Smooth muscle cell (in vitro differentiated cells): ENCODE results near the gene MTIF3. TPM values are rescaled to one million over a fixed set of nuclear protein-coding genes. Genes with fewer than 3 reads are reported as not detected.

Source experiments
- DNase-seq: peaks from one replicate; lab custom pipeline; 2025; ENCODE audit not compliant: unreplicated experiment; lab: John Stamatoyannopoulos, UW
- H2AFZ ChIP-seq: fragments of 200-600 bp; sonication (generic); 2 replicates; pipeline ENCODE4 v1.6.0; 2016; ENCODE audit warnings: antibody characterized with exemption, low read depth, mild to moderate bottlenecking
- H3F3A ChIP-seq: fragments of 200-600 bp; sonication (generic); 2 replicates; pipeline ENCODE4 v1.6.0; 2017; ENCODE audit warnings: antibody characterized with exemption, low read depth
- H3K27ac ChIP-seq: fragments of 200-600 bp; sonication (generic); 2 replicates; pipeline ENCODE4 v1.5.1; 2016; ENCODE audit warnings: low read depth, mild to moderate bottlenecking
- H3K27me3 ChIP-seq: fragments of 200-600 bp; sonication (generic); 2 replicates; pipeline ENCODE4 v1.6.1; 2016; ENCODE audit warnings: low read depth, mild to moderate bottlenecking
- H3K36me3 ChIP-seq: fragments of 200-600 bp; sonication (generic); 2 replicates; pipeline ENCODE4 v1.5.1; 2016; ENCODE audit warnings: low read depth
- H3K4me1 ChIP-seq: fragments of 200-600 bp; sonication (generic); 2 replicates; pipeline ENCODE4 v1.5.1; 2016; ENCODE audit warnings: low read depth
- H3K4me2 ChIP-seq: fragments of 200-600 bp; sonication (generic); 2 replicates; pipeline ENCODE4 v1.6.0; 2016; ENCODE audit warnings: mild to moderate bottlenecking
- H3K4me3 ChIP-seq: fragments of 200-600 bp; sonication (generic); 2 replicates; pipeline ENCODE4 v1.5.1; 2016; ENCODE audit warnings: mild to moderate bottlenecking
- H3K79me2 ChIP-seq: fragments of 200-600 bp; sonication (generic); 2 replicates; pipeline ENCODE4 v1.6.0; 2016; ENCODE audit warnings: low read depth, mild to moderate bottlenecking
- H3K9ac ChIP-seq: fragments of 200-600 bp; sonication (generic); 2 replicates; pipeline ENCODE4 v1.6.0; 2016; ENCODE audit warnings: low read depth
- H3K9me3 ChIP-seq: fragments of 200-600 bp; sonication (generic); replicated peaks from 2 replicates; pipeline ENCODE4 v1.5.1; 2016; ENCODE audit warnings: low read depth
- H4K20me1 ChIP-seq: fragments of 200-600 bp; sonication (generic); 2 replicates; pipeline ENCODE4 v1.6.0; 2016; ENCODE audit warnings: low read depth
- CTCF ChIP-seq: fragments of 200-600 bp; sonication (generic); IDR thresholded peaks from 2 replicates; pipeline ENCODE4 v1.5.1; 2017; ENCODE audit warnings: borderline replicate concordance, mild to moderate bottlenecking, antibody characterized with exemption; ENCODE audit not compliant: insufficient read depth, poor library complexity, severe bottlenecking
- WGBS: methylation state at CpG from one replicate; pipeline ENCODE4 v1.1.7; 2016; ENCODE audit warnings: low lambda C conversion rate; 5-methylcytosine and 5-hydroxymethylcytosine counted together
- polyA plus RNA-seq: library from polyadenylated mRNA; unstranded; fragments of >200 nt; fragmentation: Nextera tagmentation; extraction: Ambion mirVana; gene quantifications from 2 replicates; pipeline ENCODE4 v1.2.1, GENCODE V29; 2016
- total RNA-seq: library from RNA; depleted of rRNA; stranded (reverse); fragments of >200 nt; gene quantifications from 2 replicates; pipeline ENCODE4 v1.2.3, GENCODE V29; 2014

MTIF3 gene
- total and polyA plus RNA-seq, 2 experiments from 2014 or later = 57.0 to 60.5 TPM

DNA sequence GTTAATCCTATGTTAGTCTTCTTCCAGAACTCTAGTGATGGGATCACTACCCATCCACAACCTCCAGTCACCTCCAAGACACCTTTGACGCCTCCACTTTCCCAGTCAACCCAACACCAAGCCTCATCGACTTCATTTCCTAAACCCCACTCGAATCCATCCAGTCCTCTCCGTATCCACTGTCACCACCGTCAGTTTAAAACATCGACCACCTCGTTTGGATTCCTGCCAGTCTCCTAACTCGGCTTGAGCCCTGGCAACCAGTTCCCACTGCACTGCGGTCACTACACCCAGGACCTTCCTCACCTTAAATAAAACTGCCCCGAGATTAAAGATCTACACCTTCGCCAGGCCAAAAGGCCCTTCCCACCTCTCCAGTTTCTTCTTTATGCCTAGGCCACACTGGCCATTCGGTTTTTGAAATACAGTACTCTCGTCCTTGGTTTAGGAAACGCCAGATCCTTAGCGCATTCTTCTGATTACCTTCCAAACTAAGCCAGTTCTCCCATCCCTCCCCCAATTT, 1.2 kb downstream of the MTIF3 start:
- H3K4me1 ChIP-seq = peaks cover 14% of the 10 kb centered on the region
- no peaks in the 10 kb centered on the region for H3K9me3 ChIP-seq
- no peaks in the 10 kb centered on the region for H3F3A ChIP-seq
- no peak for DNase-seq
- peak overlapping the region; percentile 97 for H3K4me2 ChIP-seq
- peaks cover 22% of the 10 kb centered on the region for H3K27me3 ChIP-seq
- 68% methylated on average over 15 of the region's 15 CpGs for WGBS
- H4K20me1 ChIP-seq = peaks cover 26% of the 10 kb centered on the region
- peak overlapping the region; percentile 75 for H3K27ac ChIP-seq
- H3K79me2 ChIP-seq = peaks cover 44% of the 10 kb centered on the region
- peak overlapping the region; percentile 98 for H2AFZ ChIP-seq
- peak overlapping the region; percentile 91 for H3K4me3 ChIP-seq
- no peaks in the 10 kb centered on the region for H3K36me3 ChIP-seq
- peak overlapping the region; percentile 82 for H3K9ac ChIP-seq
- no peak for TF ChIP-seq CTCF

DNA sequence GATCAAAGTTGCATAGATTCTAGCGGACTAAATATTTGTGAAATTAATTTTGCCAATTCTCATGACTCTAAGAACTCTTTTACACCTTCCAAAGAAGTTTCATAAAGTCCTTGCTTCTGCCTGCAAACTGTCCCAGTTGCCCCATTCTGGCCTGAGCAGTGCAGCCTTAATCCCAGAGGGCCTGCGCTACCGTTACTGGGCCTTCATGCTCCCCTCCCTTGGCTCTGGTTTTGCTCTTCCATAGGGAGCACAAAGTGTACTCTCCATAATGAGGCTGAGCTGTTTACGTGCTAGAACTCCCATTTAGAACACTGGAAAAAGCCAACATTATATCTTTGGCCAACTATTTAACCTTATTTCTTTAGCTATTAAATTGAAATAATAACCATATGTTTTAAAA, 2.1 kb downstream of the MTIF3 start:
- H3F3A ChIP-seq = no peaks in the 10 kb centered on the region
- no peak for TF ChIP-seq CTCF
- no peak overlapping the region for H2AFZ ChIP-seq
- peaks cover 13% of the 10 kb centered on the region for H3K27me3 ChIP-seq
- no peaks in the 10 kb centered on the region for H3K9me3 ChIP-seq
- no peak overlapping the region for H3K27ac ChIP-seq
- H3K4me2 ChIP-seq = peak overlapping the region; percentile 97
- peaks cover 47% of the 10 kb centered on the region for H3K79me2 ChIP-seq
- no peaks in the 10 kb centered on the region for H3K36me3 ChIP-seq
- DNase-seq = no peak
- H3K4me1 ChIP-seq = peaks cover 14% of the 10 kb centered on the region
- 92% methylated on average over 4 of the region's 4 CpGs for WGBS
- peak overlapping the region; percentile 91 for H3K4me3 ChIP-seq
- no peak overlapping the region for H3K9ac ChIP-seq
- peaks cover 30% of the 10 kb centered on the region for H4K20me1 ChIP-seq

GRCh38 chr13:27446986-27447583, 3.3 kb downstream of the MTIF3 start:
- WGBS = 93% methylated on average over 7 of the region's 7 CpGs
- peaks cover 1% of the 10 kb centered on the region for H3K27me3 ChIP-seq
- H3K27ac ChIP-seq = no peak overlapping the region
- peaks cover 48% of the 10 kb centered on the region for H3K79me2 ChIP-seq
- H3F3A ChIP-seq = no peaks in the 10 kb centered on the region
- no peak for DNase-seq
- no peak overlapping the region for H2AFZ ChIP-seq
- H3K9ac ChIP-seq = no peak overlapping the region
- H3K4me3 ChIP-seq = no peak overlapping the region
- peaks cover 14% of the 10 kb centered on the region for H3K4me1 ChIP-seq
- H3K4me2 ChIP-seq = no peak overlapping the region
- H3K36me3 ChIP-seq = no peaks in the 10 kb centered on the region
- H3K9me3 ChIP-seq = no peaks in the 10 kb centered on the region
- peaks cover 43% of the 10 kb centered on the region for H4K20me1 ChIP-seq
- no peak for TF ChIP-seq CTCF

GRCh38 chr13:27442797-27443196, 7.6 kb downstream of the MTIF3 start:
- Histone ChIP-seq H2AFZ (no peak overlapping the region), H3K27ac (no peak overlapping the region), H3K79me2 (peaks cover 31% of the 10 kb centered on the region), H3F3A (no peaks in the 10 kb centered on the region), H3K4me2 (no peak overlapping the region), H3K27me3 (no peaks in the 10 kb centered on the region), H4K20me1 (peaks cover 67% of the 10 kb centered on the region), H3K4me3 (no peak overlapping the region), H3K9ac (no peak overlapping the region), H3K36me3 (no peaks in the 10 kb centered on the region), H3K9me3 (no peaks in the 10 kb centered on the region), H3K4me1 (no peaks in the 10 kb centered on the region)
- DNase-seq = no peak
- TF ChIP-seq CTCF = no peak
- 96% methylated on average over 7 of the region's 7 CpGs for WGBS
